ENCODE measurements around the gene ATP10B. TPM values are rescaled to one million over a fixed set of nuclear protein-coding genes. Genes with fewer than 3 reads are reported as not detected.

Gene ATP10B
- total RNA-seq, 4 donors from 2014 or later, result 0.12 to 1.4 (median 1.2) TPM

GRCh38 chr5:160770718-160771117 lies 81.3 kb downstream of the ATP10B start:
- no peak for ATAC-seq

GRCh38 chr5:160769301-160769700 lies 82.7 kb downstream of the ATP10B start:
- H3K27me3 ChIP-seq, result no peaks in the 10 kb centered on the region
- no peaks in the 10 kb centered on the region for H3K36me3 ChIP-seq
- TF ChIP-seq POLR2A (IDR thresholded peaks at IDR 0.05) (no peak), CTCF (IDR thresholded peaks at IDR 0.05) (no peak), POLR2AphosphoS5 (IDR thresholded peaks at IDR 0.05) (no peak), EP300 (IDR thresholded peaks at IDR 0.05) (no peak)
- H3K4me1 ChIP-seq, result no peaks in the 10 kb centered on the region
- no peak overlapping the region for H3K27ac ChIP-seq
- ATAC-seq, result no peak
- H3K4me3 ChIP-seq, result no peak overlapping the region
- 94 to 97% methylated on average over 4 of the region's 4 CpGs for whole genome bisulfite sequencing, 2 donors (ENCODE audit: low coverage in 1 of 2)
- no peaks in the 10 kb centered on the region for H3K9me3 ChIP-seq

More at GRCh38 chr5:160770718-160771117, 81.3 kb downstream of the ATP10B start:
- H3K4me1 ChIP-seq, result no peaks in the 10 kb centered on the region
- no peak overlapping the region for H3K4me3 ChIP-seq
- WGBS, 2 donors (ENCODE audit: low coverage in 1 of 2), result 68 to 83% methylated on average over 3 of the region's 3 CpGs
- H3K9me3 ChIP-seq, result no peaks in the 10 kb centered on the region
- H3K27ac ChIP-seq, result no peak overlapping the region
- TF ChIP-seq POLR2AphosphoS5 (IDR thresholded peaks at IDR 0.05), result no peak
- TF ChIP-seq CTCF (IDR thresholded peaks at IDR 0.05), result no peak
- no peak for TF ChIP-seq EP300 (IDR thresholded peaks at IDR 0.05)
- no peak for TF ChIP-seq POLR2A (IDR thresholded peaks at IDR 0.05)
- H3K36me3 ChIP-seq, result no peaks in the 10 kb centered on the region
- H3K27me3 ChIP-seq, result no peaks in the 10 kb centered on the region

GRCh38 chr5:160767062-160767461 lies 84.9 kb downstream of the ATP10B start:
- 88 to 98% methylated on average over 4 of the region's 4 CpGs for WGBS, 2 donors (ENCODE audit: low coverage in 1 of 2)
- no peak for ATAC-seq
- Histone ChIP-seq H3K27ac (no peak overlapping the region), H3K4me1 (no peaks in the 10 kb centered on the region), H3K27me3 (no peaks in the 10 kb centered on the region), H3K36me3 (no peaks in the 10 kb centered on the region), H3K4me3 (no peak overlapping the region), H3K9me3 (no peaks in the 10 kb centered on the region)
- TF ChIP-seq POLR2A (IDR thresholded peaks at IDR 0.05) (no peak), POLR2AphosphoS5 (IDR thresholded peaks at IDR 0.05) (no peak), EP300 (IDR thresholded peaks at IDR 0.05) (no peak), CTCF (IDR thresholded peaks at IDR 0.05) (no peak)

- Histone ChIP-seq H3K36me3 (no peaks in the 10 kb centered on the region), H3K27ac (no peak overlapping the region), H3K4me1 (no peaks in the 10 kb centered on the region), H3K9me3 (no peaks in the 10 kb centered on the region), H3K4me3 (no peak overlapping the region), H3K27me3 (no peaks in the 10 kb centered on the region)
- TF ChIP-seq CTCF (IDR thresholded peaks at IDR 0.05), result no peak
- no peak for TF ChIP-seq POLR2AphosphoS5 (IDR thresholded peaks at IDR 0.05)
- no peak for TF ChIP-seq EP300 (IDR thresholded peaks at IDR 0.05)
- no peak for TF ChIP-seq POLR2A (IDR thresholded peaks at IDR 0.05)
- 67 to 92% methylated on average over 1 to 3 of the region's 3 CpGs for WGBS, 2 donors (ENCODE audit: low coverage in 1 of 2)
- no peak for ATAC-seq
These were observed 92.0 kb downstream of the ATP10B start for GRCh38 chr5:160760008-160760407.

GRCh38 chr5:160757194-160757593 lies 94.8 kb downstream of the ATP10B start:
- H3K9me3 ChIP-seq, result no peaks in the 10 kb centered on the region
- no peaks in the 10 kb centered on the region for H3K4me1 ChIP-seq
- no peak for ATAC-seq
- 0 to 100% methylated on average over 1 of the region's 1 CpG for WGBS, 2 donors (ENCODE audit: low coverage in 1 of 2)
- H3K27ac ChIP-seq, result no peak overlapping the region
- H3K27me3 ChIP-seq, result no peaks in the 10 kb centered on the region
- no peaks in the 10 kb centered on the region for H3K36me3 ChIP-seq
- TF ChIP-seq POLR2AphosphoS5 (IDR thresholded peaks at IDR 0.05) (no peak), EP300 (IDR thresholded peaks at IDR 0.05) (no peak), CTCF (IDR thresholded peaks at IDR 0.05) (no peak), POLR2A (IDR thresholded peaks at IDR 0.05) (no peak)
- no peak overlapping the region for H3K4me3 ChIP-seq
